WERI-Rb-1 (cell line): ENCODE measurements around the gene AUH.

Experiments used
- DNase-seq: peaks from one replicate; pipeline ENCODE4 v3.0.0-alpha.2; 2020
- H3K27ac ChIP-seq: fragments of 250-450 bp; sonication (Bioruptor Pico); 2 replicates; pipeline ENCODE4 v1.5.1; 2020; ENCODE audit warnings: mild to moderate bottlenecking, moderate library complexity
- H3K27me3 ChIP-seq: fragments of 250-450 bp; sonication (Bioruptor Pico); 2 replicates; pipeline ENCODE4 v1.5.1; 2021; ENCODE audit warnings: mild to moderate bottlenecking, low read depth, moderate library complexity; ENCODE audit not compliant: insufficient read depth, severe bottlenecking
- H3K36me3 ChIP-seq: fragments of 250-450 bp; sonication (Bioruptor Pico); 2 replicates; pipeline ENCODE4 v1.5.1; 2020; ENCODE audit warnings: mild to moderate bottlenecking, moderate library complexity
- H3K4me3 ChIP-seq: 2 replicates; pipeline ENCODE4 v1.5.1; 2011; ENCODE audit warnings: low read depth, mild to moderate bottlenecking, control low read depth, low read length
- H3K9me3 ChIP-seq: fragments of 250-450 bp; sonication (Bioruptor Pico); 2 replicates; pipeline ENCODE4 v1.5.1; 2021; ENCODE audit warnings: mild to moderate bottlenecking, moderate library complexity; ENCODE audit not compliant: severe bottlenecking
- TF ChIP-seq, protein P1 (sequence below): IDR thresholded peaks from 2 replicates; pipeline ENCODE4 v1.5.1; 2011; ENCODE audit warnings: low read depth, mild to moderate bottlenecking, control low read depth, inconsistent platforms, low read length

The AUH gene

DNA sequence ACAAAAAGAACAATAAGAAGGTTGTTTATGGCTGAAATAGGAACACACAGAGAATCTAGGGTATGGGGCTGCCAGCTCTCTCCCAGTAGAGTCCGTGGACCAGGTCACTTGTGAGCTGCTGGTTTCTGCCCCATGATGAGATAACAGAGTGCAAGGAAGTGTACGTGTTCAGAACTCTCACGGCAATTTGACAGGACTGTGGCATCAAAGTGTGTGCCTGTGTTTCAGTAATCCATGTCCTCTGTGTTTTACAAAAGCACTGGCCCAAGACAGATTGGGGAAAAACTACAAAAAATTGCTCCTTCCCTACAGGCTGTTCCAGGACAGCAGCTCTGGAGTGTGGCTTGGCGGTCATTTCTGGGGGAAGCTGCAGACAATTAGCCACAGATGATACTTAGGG, 184.6 kb downstream of the AUH start:
- DNase-seq = no peak
- Histone ChIP-seq H3K4me3 (no peak overlapping the region), H3K36me3 (no peaks in the 10 kb centered on the region), H3K9me3 (no peaks in the 10 kb centered on the region), H3K27ac (no peak overlapping the region), H3K27me3 (no peaks in the 10 kb centered on the region)
- TF ChIP-seq, protein P1, sequence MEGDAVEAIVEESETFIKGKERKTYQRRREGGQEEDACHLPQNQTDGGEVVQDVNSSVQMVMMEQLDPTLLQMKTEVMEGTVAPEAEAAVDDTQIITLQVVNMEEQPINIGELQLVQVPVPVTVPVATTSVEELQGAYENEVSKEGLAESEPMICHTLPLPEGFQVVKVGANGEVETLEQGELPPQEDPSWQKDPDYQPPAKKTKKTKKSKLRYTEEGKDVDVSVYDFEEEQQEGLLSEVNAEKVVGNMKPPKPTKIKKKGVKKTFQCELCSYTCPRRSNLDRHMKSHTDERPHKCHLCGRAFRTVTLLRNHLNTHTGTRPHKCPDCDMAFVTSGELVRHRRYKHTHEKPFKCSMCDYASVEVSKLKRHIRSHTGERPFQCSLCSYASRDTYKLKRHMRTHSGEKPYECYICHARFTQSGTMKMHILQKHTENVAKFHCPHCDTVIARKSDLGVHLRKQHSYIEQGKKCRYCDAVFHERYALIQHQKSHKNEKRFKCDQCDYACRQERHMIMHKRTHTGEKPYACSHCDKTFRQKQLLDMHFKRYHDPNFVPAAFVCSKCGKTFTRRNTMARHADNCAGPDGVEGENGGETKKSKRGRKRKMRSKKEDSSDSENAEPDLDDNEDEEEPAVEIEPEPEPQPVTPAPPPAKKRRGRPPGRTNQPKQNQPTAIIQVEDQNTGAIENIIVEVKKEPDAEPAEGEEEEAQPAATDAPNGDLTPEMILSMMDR = no peak

- DNase-seq = no peak
- TF ChIP-seq, protein P1 = no peak
- H3K4me3 ChIP-seq = no peak overlapping the region
- H3K9me3 ChIP-seq = no peaks in the 10 kb centered on the region
- H3K27me3 ChIP-seq = no peaks in the 10 kb centered on the region
- H3K36me3 ChIP-seq = no peaks in the 10 kb centered on the region
- H3K27ac ChIP-seq = no peak overlapping the region
Measured at GRCh38 chr9:91176426-91176825, 185.3 kb downstream of the AUH start.

DNA sequence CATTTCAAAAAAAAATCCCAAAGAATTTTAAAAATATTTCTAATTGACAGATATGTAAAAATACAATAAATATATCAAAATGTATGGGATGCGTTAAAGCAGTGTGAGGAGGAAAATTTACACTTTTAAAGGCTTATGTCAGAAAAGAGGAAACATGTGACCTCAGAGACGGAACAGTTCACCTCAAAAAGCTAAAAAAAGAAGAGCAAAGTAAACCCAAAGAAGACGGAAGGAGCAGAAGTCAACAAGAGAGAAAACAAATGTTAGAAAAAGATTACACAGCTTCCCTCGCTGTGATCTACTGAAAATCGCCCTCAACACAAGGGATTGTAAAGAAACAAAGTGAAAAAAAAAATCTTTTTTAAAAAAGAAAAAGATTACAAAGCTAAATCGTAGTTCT, 186.9 kb downstream of the AUH start:
- no peak overlapping the region for H3K27ac ChIP-seq
- peaks cover 7% of the 10 kb centered on the region for H3K9me3 ChIP-seq
- no peaks in the 10 kb centered on the region for H3K36me3 ChIP-seq
- TF ChIP-seq, protein P1 = no peak
- no peak for DNase-seq
- H3K4me3 ChIP-seq = no peak overlapping the region
- no peaks in the 10 kb centered on the region for H3K27me3 ChIP-seq

DNA sequence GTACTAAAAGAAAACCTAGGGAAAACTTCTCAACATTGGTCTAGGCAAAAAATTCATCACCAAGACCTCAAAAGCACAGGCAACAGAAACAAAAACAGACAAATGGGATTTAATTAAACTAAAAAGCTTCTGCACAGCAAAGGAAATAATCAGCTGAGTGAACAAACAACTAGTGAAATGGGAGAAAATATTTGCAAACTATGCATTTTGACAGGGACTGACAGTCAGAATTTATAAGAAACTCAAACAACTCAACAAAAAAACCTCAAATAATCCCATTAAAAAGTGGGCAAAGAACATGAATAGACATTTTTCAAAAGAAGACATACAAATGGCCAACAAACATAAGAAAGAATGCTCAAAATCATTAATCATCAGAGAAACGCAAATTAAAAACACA, 189.4 kb downstream of the AUH start:
- TF ChIP-seq, protein P1 = no peak

DNA sequence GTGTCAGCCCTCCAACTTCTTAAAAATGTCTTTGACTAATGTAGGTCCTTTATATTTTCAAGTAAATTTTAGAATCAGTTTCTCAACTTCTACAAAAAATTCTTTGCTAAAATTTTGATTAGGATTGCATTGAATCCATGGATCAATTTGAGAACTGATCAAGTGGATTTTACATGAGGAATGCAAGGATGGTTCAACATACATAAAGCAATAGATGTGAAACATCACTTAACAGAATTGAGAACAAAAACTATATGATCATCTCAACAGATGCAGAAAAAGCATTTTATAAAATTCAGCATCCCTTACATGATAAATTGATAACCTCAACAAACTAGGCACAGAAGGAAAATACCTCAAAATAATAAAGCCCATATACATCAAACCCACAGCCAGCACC, 190.8 kb downstream of the AUH start:
- TF ChIP-seq, protein P1 = no peak
- Histone ChIP-seq H3K27ac (no peak overlapping the region), H3K36me3 (no peaks in the 10 kb centered on the region), H3K4me3 (no peak overlapping the region), H3K9me3 (peaks cover 7% of the 10 kb centered on the region), H3K27me3 (no peaks in the 10 kb centered on the region)
- no peak for DNase-seq

More for the DNA sequence above, 189.4 kb downstream of the AUH start:
- Histone ChIP-seq H3K4me3 (no peak overlapping the region), H3K27me3 (no peaks in the 10 kb centered on the region), H3K27ac (no peak overlapping the region), H3K9me3 (peaks cover 7% of the 10 kb centered on the region), H3K36me3 (no peaks in the 10 kb centered on the region)
- no peak for DNase-seq

DNA sequence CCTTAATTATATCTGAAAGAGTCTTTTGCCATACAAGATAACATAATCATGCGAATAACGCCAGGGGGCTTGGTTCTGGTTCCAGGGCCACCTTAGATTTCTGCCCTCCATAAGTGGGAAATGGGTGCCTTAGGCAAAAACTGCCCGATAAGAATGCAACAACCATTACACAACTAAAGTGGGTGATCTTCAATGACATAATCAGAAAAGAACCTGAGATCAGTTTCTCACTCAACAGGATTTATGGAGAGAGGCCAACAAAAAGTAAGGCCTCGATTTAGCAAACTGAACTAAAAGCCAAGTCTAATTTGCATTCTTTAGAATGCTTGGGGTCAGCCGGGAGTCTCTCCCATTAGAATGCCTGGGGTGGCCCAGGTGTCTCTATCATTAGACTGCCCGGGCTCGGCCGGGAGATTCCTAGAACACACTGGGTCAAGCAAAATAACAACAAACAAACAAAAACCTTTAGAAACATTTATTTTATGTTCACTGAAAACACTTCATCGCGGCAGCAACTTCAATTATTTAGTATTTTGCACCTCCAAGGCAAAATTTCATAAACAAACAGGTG, 194.8 kb downstream of the AUH start:
- Histone ChIP-seq H3K9me3 (peaks cover 7% of the 10 kb centered on the region), H3K36me3 (no peaks in the 10 kb centered on the region), H3K27me3 (no peaks in the 10 kb centered on the region), H3K27ac (no peak overlapping the region), H3K4me3 (no peak overlapping the region)
- TF ChIP-seq, protein P1 = no peak
- no peak for DNase-seq
